Glomerular visceral epithelial cell (primary cell): Measurements from ENCODE around the gene RNMT.
A peak's percentile ranks its signal among the peaks of the same experiment; 100 is the strongest.
"Not testable (repeated sequence)": the region's sequence is repeated elsewhere in the genome, so short reads cannot be mapped to it uniquely, and the experiment has no call there.

Source experiments
- DNase-seq: peaks from one replicate; pipeline ENCODE4 v3.0.0-alpha.2; 2016; ENCODE audit errors: extremely low spot score

The RNMT gene

GRCh38 chr18:13735681-13736080 lies 9.2 kb downstream of the RNMT start:
- no peak for DNase-seq

GRCh38 chr18:13745696-13746095 lies 19.2 kb downstream of the RNMT start:
- no peak for DNase-seq

DNA sequence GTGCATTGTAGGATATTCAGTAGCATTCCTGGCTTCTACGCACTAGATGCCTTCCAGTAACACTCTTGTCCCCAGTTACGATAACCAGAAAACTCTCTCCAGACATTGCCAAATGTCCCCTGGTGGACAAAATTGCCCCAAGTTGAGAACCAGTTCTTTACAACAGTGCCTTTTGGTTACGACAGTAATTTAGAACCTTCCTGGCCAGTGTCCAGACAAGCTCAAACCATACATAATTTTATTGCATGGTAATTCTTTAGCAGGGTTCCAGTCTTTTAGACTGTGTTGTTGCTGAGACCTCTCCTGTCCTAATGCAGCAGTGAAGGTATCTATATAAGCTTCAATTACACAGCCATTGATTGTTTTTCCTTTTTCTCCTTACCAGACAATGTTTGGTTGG lies 20.2 kb downstream of the RNMT start:
- no peak for DNase-seq

DNA sequence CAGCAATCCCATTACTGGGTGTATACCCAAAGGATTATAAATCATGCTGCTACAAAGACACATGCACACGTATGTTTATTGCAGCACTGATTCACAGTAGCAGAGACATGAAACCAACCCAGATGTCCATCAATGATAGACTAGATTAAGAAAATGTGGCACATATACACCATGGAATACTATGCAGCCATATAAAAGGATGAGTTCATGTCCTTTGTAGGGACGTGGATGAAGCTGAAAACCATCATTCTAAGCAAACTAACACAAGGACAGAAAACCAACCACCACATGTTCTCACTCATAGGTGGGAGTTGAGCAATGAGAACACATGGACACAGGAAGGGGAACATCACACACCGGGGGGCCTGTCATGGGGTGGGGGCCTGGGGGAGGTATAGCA lies 25.1 kb downstream of the RNMT start:
- DNase-seq, result not testable (repeated sequence)

GRCh38 chr18:13756261-13756660 lies 29.8 kb downstream of the RNMT start:
- no peak for DNase-seq

DNA sequence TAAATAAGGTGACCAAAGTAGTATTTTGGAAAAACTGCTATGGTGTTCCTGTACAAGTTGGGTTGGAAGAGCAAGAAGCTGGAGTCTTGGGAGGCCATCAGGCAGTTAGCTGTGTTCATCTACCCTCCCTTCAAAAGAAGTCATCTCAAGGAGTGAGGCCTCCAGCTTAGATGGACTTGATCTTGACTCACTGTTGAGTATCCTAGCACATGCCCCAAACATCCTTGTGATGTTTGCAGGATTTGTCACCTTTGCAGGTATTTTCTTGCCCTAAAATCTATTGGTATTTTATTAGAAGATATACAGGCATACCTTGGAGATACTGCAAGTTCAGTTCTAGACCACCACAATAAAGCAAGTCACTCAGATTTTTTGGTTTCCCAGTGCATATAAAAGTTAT lies 30.2 kb downstream of the RNMT start:
- DNase-seq, result no peak

GRCh38 chr18:13758622-13759021 lies 32.1 kb downstream of the RNMT start:
- DNase-seq, result no peak

DNA sequence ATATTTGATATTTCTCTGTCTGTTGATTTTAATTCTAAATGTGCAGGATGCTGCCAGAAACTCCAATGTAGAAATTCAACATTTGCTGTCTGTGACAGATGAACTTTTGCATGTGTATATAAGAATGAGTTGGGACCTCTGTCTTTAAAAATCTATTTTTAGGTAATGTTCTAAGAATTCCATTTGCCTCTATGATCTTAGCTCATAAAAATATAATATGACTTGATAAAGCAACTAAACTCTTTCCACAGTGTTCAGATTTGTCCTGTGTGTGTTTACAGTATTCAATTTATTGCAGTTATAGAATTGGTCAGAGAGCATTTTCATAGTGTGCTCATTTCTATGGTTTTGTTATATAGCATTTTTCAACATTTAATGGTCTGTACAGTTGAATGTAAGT lies 33.6 kb downstream of the RNMT start:
- no peak for DNase-seq

DNA sequence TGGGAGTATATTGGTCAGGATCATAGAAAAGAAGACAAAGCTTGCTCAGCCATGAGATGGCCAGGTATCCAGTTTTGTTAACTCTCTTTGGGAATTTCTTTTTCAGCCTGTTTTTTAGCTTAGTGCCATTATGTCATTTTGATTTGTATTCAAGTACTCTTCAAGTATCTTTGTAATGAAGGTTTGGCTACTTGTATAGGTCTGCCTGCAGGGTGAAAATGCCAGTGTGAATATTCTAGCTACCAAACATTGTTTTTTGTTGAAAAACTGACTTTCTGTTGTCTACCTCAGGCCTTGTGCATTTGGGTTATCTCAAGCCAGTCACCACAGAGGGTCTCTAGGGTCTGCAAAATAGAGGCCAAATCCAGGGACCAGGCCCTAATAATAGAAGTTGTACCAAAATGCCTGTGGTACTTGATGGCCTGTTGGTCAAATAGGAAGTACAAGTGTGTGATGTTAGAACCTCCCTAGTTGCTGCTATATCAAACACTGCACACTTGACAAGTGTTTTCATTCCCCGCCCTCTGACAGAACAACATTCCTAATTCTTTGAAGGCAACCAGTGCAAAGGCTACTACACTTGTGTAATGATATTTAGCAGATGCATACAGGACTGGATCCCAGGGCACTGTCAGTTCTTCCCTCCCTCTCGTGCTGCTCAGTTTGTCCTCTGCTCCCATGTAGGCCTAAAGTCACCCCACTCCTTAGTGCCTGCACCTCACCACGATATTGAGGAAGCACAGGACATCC lies 36.4 kb downstream of the RNMT start:
- DNase-seq, result no peak

GRCh38 chr18:13775058-13775457 lies 48.6 kb downstream of the RNMT start:
- no peak for DNase-seq

DNA sequence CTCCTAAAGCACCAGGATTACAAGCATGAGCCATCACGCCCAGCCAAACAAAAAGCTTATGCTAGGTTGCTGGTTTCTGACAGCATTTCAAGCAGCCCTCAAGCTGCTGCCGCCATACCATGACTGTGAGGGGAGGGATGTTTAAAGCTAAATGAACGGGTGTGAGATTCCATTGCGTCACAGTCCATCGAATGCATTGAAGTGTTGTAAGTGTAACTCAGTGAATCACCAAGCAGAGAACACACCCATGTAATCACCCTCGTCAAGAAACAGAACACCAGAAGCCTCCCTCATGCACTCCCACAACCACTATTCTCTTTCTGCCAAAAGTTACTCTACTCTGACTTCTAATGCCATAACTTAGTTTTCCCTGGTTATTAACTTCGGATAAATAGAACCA lies 64.7 kb downstream of the RNMT start:
- DNase-seq, result peak; percentile 12

DNA sequence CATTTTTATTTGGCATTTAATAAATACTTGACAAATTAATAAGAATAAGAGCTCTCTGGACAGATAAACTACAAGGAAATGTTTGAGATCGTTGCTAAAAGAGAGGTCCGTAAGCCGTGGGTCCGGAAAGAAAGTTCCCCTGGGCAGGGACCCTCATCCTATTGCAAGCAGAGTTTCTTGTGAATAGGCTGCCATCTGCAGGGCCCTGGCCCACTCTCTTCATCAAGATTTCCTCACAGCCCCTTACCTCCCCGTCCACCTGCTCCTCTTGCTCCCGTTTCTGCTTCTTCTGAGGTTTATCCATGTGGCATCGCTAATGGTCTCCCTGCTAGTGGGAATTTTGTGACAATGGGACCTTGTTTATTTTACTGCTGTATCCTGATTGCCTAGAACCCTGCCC lies 67.3 kb downstream of the RNMT start:
- DNase-seq, result no peak

DNA sequence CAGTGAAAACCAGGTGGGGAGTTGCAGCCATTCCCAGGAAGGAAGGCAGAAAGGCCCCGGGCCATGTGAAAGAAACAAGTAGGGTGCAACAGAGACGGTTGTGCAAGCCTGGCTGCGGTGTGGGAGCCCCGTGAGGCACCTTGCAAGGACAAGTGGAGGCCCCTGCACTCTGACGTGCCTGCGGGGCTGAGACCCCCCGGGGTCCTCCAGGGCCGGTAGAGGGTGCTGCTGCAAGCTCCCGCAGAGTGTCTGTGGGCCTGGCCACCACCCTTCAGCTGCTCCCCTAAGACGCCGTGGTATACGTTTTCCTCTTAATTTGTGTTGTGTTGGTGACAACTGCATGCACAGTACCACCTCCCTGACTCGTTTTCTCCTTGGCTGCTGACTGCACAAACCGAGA lies 70.0 kb downstream of the RNMT start:
- no peak for DNase-seq

DNA sequence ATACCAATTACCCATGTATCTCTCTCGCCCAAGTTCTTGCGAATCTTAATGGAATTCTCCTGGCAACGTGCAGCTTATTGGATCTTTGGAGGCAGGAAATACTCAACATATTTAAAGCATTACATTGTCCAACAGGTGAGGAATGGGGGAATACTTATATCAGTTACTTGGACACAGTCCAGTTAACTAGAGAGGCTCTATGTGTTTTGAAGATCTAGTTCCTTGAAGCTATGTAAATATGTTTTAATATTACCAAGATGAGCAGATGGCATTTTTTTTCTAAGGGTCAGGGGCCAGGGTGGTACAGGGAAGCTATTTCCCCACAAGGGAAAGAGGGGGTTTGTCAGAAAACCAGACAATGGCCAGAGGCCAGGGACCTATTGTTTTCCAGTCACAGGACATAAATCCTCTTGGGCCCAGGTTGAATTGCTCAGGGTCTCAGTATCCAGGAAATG lies 70.7 kb downstream of the RNMT start:
- DNase-seq, result peak; percentile 77

GRCh38 chr18:13799396-13799795 lies 72.9 kb downstream of the RNMT start:
- DNase-seq, result no peak

DNA sequence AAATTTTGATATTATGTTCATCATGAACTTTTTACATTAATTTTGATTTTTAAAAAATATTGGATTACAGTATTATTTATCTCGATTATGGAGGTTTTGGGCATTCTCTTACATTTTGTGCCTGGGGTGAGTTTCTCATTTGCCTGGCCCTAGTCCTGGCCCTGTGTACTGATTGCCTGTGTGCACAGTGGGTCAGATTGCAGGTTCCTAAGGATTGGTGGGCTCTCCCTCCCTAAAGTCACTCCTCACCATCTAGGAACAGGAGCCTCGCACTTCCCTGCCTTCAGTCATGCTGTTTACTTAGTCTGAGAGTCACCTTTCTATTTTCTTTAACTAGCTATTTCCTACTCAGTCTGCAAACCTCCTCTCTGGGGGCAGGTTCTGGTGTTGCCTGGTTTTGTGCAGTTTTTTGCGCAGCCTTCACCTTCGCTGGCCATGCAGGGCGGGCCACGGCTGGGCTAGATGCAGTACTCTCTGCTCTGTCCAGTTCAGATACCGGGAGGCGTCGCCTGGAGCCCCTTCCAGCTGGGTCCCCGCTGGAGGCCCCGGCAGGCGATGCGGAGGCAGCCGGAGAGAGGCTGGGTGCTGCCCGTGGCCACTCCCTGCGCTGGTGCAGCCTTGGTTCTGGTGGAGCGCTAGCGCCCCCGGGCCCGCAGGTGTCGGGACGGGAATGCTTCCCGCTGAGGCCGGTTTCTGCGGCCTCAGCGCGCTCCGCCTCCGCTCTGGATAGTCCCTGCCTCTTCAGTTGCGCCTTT lies 74.2 kb downstream of the RNMT start:
- DNase-seq, result peak; percentile 75

DNA sequence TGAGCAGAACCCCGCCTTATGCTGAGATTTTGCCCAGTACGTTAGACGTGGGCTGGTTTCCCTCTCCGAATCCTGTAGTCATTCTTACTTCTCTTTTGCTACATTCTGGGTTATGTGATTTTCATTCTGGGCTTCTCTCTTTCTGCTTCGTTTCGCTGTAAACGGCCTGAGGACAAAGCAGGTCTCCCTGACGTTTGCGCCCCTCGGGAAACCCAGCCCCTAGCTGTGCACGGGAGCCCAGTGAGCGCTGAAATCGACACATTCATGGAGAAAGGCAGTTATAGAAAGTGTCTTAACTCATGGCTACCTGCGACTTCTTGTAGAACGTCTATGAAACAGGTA lies 74.8 kb downstream of the RNMT start:
- no peak for DNase-seq

DNA sequence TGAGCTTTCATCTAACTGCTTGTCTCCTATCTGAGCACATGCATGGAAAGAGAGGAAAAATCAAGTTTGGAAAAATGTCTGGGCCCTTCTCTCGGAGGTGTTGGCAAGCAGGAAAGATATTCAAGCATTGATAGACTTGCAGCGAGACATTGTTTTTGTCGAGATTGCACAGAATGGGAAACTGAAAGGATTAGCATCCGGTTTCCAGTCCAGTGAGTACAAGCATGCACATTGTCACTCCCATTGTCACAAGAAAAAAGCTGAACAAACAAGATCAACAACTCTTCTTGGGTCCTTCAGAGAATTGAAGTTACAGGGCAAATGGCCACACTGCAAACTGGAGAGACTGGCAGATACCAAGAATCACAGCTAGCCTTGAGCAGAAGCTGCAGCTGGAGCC lies 77.8 kb downstream of the RNMT start:
- DNase-seq, result no peak

GRCh38 chr18:13808294-13809042 lies 82.0 kb downstream of the RNMT start:
- DNase-seq, result no peak

DNA sequence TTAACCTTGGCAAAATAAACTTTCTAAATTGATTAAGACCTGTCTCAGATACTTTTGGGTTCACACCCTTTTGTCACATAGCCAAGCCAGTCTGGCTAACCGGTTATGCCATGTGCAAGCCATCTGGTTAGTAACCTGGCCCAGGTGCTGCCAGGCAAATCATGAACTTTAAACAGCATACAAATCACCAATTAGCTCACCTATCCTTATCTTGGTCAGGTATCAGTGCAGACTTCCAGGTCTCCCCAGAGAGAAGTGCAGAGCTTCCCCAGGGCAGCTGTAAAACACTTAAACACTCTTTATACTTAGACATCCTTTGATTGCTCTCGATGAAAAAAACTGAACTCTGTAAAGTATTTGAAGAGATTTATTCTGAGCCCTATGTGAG lies 82.6 kb downstream of the RNMT start:
- no peak for DNase-seq

GRCh38 chr18:13809531-13810255 lies 83.2 kb downstream of the RNMT start:
- DNase-seq, result no peak

- DNase-seq, result no peak
Measured at GRCh38 chr18:13810950-13811485, 84.5 kb downstream of the RNMT start.
